Endometrium (tissue), 2 donors: Measurements from ENCODE around the gene MGAT2.
"Not testable (repeated sequence)": the region's sequence is repeated elsewhere in the genome, so short reads cannot be mapped to it uniquely, and the experiment has no call there.

Source experiments
- FAIRE-seq: peaks from 2 replicates; lab custom pipeline; 2012; peaks lifted over from hg19 to GRCh38; lab: Jason Lieb, UNC
- donor health status: control.
- donor health status: control.

MGAT2 gene

GRCh38 chr14:49657500-49657899, 36.9 kb downstream of the MGAT2 start:
- FAIRE-seq: not testable (repeated sequence)

GRCh38 chr14:49659526-49660455, 39.2 kb downstream of the MGAT2 start:
- no peak for FAIRE-seq

- FAIRE-seq: no peak
Measured at GRCh38 chr14:49670475-49670874, 49.9 kb downstream of the MGAT2 start.
